Astrocyte of the cerebellum (primary cell): ENCODE results near the gene SUCO.

ENCODE experiments used
- DNase-seq: peaks from one replicate; pipeline ENCODE4 v3.0.0-alpha.2; 2011; ENCODE audit warnings: low read depth
- H3K4me3 ChIP-seq: 2 replicates; pipeline ENCODE4 v1.5.1; 2011; ENCODE audit warnings: mild to moderate bottlenecking, low read depth, low read length, moderate library complexity
- in situ Hi-C: cut with HindIII; loops from 2 replicates; pipeline ENCODE4 v1.10.0; 2017; ENCODE audit warnings: low sequenced_read_pairs
- TF ChIP-seq, protein P1 (sequence below): IDR thresholded peaks from 2 replicates; pipeline ENCODE4 v1.5.1; 2012; ENCODE audit warnings: low read length, low read depth, moderate library complexity, mild to moderate bottlenecking; ENCODE audit errors: missing control alignments

Gene SUCO

DNA sequence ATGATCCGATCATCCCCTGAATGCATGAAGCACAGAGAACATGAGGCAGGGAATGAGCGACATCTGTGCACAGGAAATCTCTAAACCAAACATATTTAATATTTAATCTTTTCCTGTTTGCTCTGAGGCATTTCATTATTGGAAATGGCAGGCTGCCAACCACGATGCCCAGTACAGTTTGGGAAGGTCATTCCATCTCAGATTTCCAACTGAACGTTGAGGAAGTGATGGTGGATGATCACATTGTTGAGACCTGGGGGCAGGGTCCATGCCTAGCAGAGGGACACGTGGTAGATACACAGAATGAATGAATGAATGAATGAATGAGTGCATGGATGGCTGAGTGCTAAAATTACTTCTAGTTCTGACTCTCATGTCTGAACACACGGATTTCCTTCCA is 110.0 kb downstream of the SUCO start:
- TF ChIP-seq, protein P1, sequence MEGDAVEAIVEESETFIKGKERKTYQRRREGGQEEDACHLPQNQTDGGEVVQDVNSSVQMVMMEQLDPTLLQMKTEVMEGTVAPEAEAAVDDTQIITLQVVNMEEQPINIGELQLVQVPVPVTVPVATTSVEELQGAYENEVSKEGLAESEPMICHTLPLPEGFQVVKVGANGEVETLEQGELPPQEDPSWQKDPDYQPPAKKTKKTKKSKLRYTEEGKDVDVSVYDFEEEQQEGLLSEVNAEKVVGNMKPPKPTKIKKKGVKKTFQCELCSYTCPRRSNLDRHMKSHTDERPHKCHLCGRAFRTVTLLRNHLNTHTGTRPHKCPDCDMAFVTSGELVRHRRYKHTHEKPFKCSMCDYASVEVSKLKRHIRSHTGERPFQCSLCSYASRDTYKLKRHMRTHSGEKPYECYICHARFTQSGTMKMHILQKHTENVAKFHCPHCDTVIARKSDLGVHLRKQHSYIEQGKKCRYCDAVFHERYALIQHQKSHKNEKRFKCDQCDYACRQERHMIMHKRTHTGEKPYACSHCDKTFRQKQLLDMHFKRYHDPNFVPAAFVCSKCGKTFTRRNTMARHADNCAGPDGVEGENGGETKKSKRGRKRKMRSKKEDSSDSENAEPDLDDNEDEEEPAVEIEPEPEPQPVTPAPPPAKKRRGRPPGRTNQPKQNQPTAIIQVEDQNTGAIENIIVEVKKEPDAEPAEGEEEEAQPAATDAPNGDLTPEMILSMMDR = no peak

DNA sequence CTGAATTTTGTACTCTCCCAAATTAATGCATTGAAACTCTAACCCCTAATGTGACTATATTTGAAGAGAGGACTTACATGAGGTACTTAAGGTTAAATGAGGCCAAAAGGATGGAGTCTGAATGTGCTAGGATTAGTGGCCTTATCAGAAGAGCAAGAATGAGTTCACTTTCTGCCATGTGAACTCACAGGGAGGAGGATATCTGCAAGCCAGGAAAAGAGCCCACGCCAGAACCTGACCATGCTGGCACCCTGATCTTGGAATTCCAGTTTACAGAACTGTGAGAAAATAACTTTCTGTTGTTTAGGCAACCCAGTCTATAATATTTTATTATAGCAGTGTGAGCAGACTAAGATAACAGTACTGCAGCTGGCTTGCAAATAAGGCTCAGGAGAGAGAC is 113.7 kb downstream of the SUCO start:
- DNase-seq = no peak
- in situ Hi-C loops = no loop called here
- TF ChIP-seq, protein P1 = no peak

More for the DNA sequence above, 110.0 kb downstream of the SUCO start:
- H3K4me3 ChIP-seq = no peak overlapping the region
- in situ Hi-C loops = no loop called here
- no peak for DNase-seq

DNA sequence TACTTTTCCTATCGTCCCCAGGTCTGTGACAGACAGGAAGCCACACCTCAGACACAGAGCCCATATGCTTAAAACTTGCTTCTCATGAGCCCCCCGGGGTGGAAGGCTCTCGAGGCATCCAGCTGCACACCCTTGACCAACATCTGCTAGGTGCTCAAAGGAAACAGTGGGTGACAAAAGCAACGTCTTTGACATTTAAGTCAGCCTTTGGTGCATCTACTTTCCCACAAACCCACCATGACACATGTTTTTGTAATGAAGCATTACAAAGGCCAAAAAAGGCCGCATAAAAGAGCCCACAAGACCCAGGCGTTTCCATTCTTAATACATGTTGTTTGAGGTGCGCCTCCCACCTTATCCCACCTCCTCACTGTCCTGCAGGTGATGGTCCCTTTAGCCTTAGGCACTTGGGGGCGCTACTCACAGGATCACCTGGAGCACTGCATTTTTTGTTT is 114.2 kb downstream of the SUCO start:
- no peak for DNase-seq
- in situ Hi-C loops = no loop called here

More for the DNA sequence above, 113.7 kb downstream of the SUCO start:
- no peak overlapping the region for H3K4me3 ChIP-seq

DNA sequence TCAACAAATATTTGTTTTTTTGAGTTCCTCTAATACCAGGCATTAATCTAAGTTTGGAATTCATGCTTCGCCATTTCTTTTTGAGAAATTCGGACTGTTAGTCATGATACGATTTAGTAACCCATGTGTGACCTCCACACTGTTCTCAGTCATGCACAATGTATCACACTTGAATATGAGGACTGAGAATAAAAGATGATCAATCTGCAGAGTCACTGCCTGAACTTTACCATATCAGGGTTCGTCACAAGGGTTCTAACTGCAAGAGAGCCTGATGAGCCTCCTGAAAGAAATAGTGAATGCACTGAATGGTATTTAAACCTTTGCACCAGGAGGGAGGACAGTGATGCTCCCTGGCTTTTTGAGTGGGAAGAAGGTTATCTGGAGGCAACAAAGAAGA is 115.0 kb downstream of the SUCO start:
- DNase-seq = no peak
- H3K4me3 ChIP-seq = no peak overlapping the region
- in situ Hi-C loops = no loop called here
- TF ChIP-seq, protein P1 = no peak

More for the DNA sequence above, 114.2 kb downstream of the SUCO start:
- TF ChIP-seq, protein P1 = no peak
- no peak overlapping the region for H3K4me3 ChIP-seq

DNA sequence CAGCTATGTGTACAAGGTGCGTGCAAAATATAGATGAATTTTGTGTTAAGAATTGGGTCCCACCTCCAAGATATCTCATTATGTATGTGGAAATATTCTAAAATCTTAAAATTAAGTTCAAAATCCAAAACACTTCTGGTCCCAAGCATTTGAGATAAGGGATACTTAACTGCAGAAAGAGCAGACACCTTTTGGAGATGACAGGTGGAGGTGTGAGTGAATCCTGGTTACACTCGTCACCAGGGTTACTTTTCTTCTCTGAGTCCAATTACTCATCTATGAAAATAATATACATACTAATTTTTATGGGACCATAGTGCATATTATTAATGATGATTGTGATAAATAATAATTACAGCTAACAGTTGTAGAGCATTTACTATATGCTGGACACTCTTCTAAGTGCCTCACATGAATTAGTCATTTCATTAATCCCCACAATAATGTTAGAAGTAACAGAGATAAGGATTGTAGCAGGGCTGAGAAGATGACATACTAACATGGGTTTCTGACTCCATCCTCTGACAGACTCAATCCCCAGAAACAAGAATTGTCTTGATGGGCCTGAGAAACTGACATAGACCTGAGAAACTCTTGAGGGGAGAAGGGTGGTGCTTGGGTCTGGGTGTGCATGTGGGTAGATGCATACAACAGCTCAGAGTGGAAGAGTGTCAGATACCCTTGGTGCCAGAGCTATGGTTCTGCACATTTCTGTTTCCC is 117.7 kb downstream of the SUCO start:
- TF ChIP-seq, protein P1 = no peak
- in situ Hi-C loops = no loop called here
- H3K4me3 ChIP-seq = no peak overlapping the region
- no peak for DNase-seq

DNA sequence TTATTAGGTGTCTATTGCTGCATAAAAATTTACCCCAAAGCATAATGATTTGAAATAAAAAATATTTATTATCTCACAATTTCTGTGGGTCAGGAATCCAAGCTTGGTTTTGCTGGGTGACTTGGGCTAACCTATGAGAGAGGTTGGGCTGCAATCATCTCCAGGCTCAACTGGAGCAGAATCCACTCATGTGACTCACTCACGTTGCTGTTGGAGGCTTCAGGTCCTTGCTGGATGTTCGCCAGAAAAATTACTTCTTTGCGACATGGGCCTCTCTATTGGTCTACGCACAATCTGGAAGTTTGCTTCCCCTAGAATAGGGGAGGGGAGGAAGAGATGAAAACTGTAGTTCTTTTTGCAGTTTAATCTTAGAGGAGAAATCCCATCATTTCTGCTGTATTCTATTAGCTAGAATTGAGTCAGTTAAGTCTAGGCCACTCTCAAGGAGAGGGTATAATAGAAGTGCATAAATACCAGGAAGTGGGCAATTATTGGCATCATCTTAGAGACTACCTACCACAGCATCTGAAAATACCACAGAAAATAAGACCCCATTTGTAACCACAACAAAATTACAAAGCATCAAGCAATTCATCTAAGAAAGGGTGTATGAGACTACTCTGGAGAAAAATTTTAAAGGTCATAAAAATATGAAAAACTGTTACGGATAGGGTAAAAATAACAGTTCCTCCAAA is 120.2 kb downstream of the SUCO start:
- H3K4me3 ChIP-seq = no peak overlapping the region
- TF ChIP-seq, protein P1 = no peak
- in situ Hi-C loops = no loop called here
- DNase-seq = no peak
